GM10266 (cell line): ENCODE measurements around the gene NR3C2.

ENCODE experiments used
- DNase-seq: peaks from one replicate; pipeline ENCODE4 v3.0.0; 2012; ENCODE audit errors: extremely low spot score
- TF ChIP-seq, protein P1 (sequence below): IDR thresholded peaks from 2 replicates; pipeline ENCODE4 v1.5.1; 2012; ENCODE audit warnings: mild to moderate bottlenecking, low read depth; ENCODE audit not compliant: control insufficient read depth, insufficient read depth; ENCODE audit errors: missing control alignments

Gene NR3C2

GRCh38 chr4:148452970-148453369, 10.8 kb upstream of the NR3C2 start:
- TF ChIP-seq, protein P1, sequence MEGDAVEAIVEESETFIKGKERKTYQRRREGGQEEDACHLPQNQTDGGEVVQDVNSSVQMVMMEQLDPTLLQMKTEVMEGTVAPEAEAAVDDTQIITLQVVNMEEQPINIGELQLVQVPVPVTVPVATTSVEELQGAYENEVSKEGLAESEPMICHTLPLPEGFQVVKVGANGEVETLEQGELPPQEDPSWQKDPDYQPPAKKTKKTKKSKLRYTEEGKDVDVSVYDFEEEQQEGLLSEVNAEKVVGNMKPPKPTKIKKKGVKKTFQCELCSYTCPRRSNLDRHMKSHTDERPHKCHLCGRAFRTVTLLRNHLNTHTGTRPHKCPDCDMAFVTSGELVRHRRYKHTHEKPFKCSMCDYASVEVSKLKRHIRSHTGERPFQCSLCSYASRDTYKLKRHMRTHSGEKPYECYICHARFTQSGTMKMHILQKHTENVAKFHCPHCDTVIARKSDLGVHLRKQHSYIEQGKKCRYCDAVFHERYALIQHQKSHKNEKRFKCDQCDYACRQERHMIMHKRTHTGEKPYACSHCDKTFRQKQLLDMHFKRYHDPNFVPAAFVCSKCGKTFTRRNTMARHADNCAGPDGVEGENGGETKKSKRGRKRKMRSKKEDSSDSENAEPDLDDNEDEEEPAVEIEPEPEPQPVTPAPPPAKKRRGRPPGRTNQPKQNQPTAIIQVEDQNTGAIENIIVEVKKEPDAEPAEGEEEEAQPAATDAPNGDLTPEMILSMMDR, result no peak
- DNase-seq, result no peak

DNA sequence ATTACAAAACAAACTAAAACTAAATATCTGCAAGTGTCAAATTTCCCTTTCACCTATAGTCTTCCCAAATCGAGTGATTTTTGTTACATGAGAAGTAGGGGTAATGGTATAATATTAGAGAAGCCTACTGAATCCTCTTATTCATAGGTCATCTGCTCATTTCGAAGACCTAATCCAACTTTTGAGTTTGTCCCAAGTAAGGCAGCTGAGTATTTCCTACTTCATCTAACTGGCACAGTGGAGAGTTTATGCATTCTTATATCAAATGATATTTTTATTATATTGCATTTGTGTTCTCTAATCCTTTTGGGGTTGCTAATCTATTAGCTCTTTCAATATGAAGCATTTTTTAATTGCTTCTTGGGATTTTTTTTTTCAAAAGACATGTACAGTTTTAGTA, 7.7 kb upstream of the NR3C2 start:
- no peak for DNase-seq
- TF ChIP-seq, protein P1, result no peak

GRCh38 chr4:148448141-148448540, 5.9 kb upstream of the NR3C2 start:
- TF ChIP-seq, protein P1, result no peak
- DNase-seq, result no peak

DNA sequence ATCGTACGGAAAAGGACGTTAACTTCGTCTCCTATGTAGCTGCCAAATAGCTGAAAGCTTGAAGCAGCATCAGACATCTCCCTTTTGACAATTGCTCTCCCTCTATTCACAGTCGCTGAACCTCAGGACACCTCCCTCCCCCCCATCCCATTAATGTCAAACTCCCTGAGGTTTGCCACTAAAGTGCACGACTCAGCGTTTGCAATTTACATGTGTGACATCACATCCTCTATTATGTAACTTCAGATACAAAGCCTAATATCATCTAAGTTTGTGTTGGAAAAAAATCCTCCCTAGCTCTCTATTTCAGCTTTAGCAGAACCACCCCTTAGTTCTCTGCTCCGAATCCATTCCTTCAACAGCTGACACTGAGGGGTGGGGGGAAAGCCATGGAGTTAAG, 5.5 kb upstream of the NR3C2 start:
- DNase-seq, result no peak
- TF ChIP-seq, protein P1, result no peak

DNA sequence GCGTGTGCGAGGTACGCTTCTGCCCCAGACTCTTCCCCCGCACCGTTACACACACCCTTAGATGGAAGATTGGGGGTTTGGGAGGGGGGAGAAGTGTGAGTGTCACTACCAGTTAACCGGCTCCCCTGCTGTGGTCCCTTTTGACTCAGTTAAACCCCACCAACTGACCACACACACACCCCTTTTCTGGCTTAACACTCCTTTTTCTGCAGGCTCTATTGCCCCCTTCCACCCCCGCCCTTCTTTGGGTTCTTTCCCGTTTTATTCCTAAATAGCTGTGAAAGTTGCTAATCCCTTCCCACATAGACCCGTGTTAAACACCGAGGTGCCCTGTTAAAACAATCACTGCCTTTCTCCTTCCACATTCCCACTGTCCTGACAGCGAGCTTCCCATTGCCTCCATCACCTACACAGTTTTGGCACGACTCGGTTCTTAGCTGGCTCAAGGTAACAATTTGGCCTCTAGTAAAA, 3.7 kb upstream of the NR3C2 start:
- TF ChIP-seq, protein P1, result no peak
- no peak for DNase-seq

GRCh38 chr4:148445071-148445859, 3.1 kb upstream of the NR3C2 start:
- TF ChIP-seq, protein P1, result no peak
- DNase-seq, result peak; percentile 52

GRCh38 chr4:148444296-148445070, 2.3 kb upstream of the NR3C2 start:
- TF ChIP-seq, protein P1, result no peak
- peak; percentile 42 for DNase-seq
